Measurements from ENCODE around the gene CISH. TPM values are rescaled to one million over a fixed set of nuclear protein-coding genes. Genes with fewer than 3 reads are reported as not detected.
A peak's percentile ranks its signal among the peaks of the same experiment; 100 is the strongest.

Gene CISH
- total and polyA plus RNA-seq, 9 of the 15 experiments (the other 6 are each of a cell fraction or from before 2014, with no cell fraction given): 1.7 to 47.7 (median 18.3) TPM

DNA sequence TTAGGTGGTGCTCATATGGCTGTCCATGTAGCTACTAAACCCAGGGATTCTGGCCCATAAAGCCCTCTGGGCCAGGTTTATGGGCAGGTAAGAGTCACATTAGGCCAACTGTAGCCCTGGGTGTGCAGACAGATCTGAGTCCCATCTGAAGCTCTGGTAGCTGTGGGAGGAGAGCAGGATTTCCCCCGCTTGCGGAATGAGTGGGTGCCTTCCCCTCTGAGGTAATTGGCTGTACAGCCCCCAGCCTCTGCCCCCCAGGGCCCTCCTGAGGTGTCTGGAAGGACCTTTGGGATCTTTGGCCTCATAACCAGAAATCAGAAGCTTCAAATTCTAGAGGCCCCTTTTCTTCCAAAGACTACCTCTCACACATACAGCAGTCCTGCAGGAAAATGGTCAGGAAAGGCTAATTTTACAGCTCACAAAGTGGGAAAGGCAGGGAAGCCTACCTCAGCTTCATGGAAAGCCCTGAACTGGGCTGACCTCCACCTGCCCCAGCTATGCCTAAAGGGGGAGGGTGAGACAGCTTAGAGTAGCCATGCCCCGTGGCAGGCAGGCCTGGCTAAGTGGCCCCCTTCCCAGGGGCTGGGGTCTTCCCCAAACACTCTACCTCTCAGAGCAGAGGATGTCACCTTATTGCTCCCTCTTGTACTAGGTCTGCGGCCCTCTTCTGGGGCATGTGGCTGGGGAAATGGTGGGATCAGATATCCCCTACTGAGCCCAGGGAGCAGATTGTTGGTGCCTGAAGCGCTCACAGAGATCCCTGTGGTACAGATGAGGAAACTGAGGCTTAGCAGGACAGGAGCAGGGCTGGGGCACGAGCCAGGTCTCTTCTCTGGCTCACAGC, 25.4 kb downstream of the CISH start:
- Histone ChIP-seq H3K4me1 (replicated peaks in 1 of 2; ENCODE audit: control insufficient read depth in 2 of 2, insufficient read depth in 2 of 2, low read length in 2 of 2) (peaks cover 32 to 33% of the 10 kb centered on the region in 2 experiments), H3K27me3 (ENCODE audit: control insufficient read depth in 2 of 2, insufficient read depth in 2 of 2, low read length in 2 of 2) (no peaks in the 10 kb centered on the region), H3K79me2 (ENCODE audit: control insufficient read depth, insufficient read depth, low read length) (no peaks in the 10 kb centered on the region), H3K27ac (ENCODE audit: extremely low read depth, low read depth, low read length) (peak overlapping the region; percentile 35; the same call in 1 of the 3 replicates), H3K9me1 (ENCODE audit: control insufficient read depth, insufficient read depth, low read length) (no peaks in the 10 kb centered on the region), H4K20me1 (replicated peaks; ENCODE audit: control insufficient read depth, insufficient read depth, low read length) (no peaks in the 10 kb centered on the region), H3K36me3 (ENCODE audit: control insufficient read depth, insufficient read depth, low read length) (peaks cover 25% of the 10 kb centered on the region; the same call in 2 of the 3 replicates), H3K4me2 (ENCODE audit: insufficient read depth, low read length) (no peak overlapping the region), H3K9ac (ENCODE audit: insufficient read depth in 1 of 2, low read depth in 2 of 2, low read length in 2 of 2) (peak overlapping the region; percentile 14 to 68; a peak in 2 of 4 replicates), H3K9me3 (replicated peaks; ENCODE audit: control insufficient read depth, insufficient read depth, low read depth, low read length) (no peaks in the 10 kb centered on the region), H3K4me3 (no peak overlapping the region), H2AFZ (ENCODE audit: low read depth, low read length) (no peak overlapping the region)
- peak; percentile 14; the same call in 1 of the 2 replicates for TF ChIP-seq L3MBTL2 (IDR thresholded peaks at IDR 0.05)
- TF ChIP-seq ZNF830 (CRISPR knock-in tag; IDR thresholded peaks at IDR 0.05): no peak
- ATAC-seq: no peak
- no TSS peak for BruUV-seq (replicated peaks)
- no peak for DNase-seq (ENCODE audit: extremely low read depth in 1 of 4, low spot score in 3 of 4)
- no peak for FAIRE-seq
- in situ Hi-C loops (cut with MboI) (no loop called here), intact Hi-C loops (cut with micrococcal nuclease) (no loop called here)
- CTCF ChIA-PET (ENCODE audit: low intra/inter-chr PET ratio): no interaction called here
- 78% methylated on average over 6 of the region's 6 CpGs for WGBS (ENCODE audit: insufficient coverage, low coverage, missing lambda C conversion rate)
- POLR2A ChIA-PET: interaction anchor here (0.6 to 2.3 kb wide), 7 partner anchors 8 to 1376 kb away, joined by 3 to 9 read pairs (median 5); partner anchors contain the start of gene HEMK1

DNA sequence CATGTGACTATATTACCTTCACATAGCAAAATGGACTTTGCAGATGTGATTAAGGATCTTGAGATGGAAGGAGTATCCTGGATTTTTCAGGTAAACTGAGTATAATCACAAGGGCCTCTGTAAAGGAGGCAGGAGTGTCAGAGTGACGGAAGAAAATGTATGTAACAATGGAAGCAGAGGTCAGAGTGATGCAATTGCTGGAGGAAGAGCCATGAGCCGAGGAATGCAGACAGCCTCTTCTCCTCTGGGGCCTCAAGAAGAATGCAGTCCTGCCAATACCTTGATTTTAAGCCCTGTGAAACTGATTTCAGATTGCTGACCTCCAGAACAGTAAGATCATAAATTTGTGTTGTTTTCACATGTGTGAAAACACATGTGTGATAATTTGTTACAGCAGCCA, 27.2 kb downstream of the CISH start:
- ChIA-PET CTCF (ENCODE audit: low intra/inter-chr PET ratio) (no interaction called here), POLR2A (interaction anchor here (0.9 kb wide), 1 partner anchor 20 kb away, joined by 4 read pairs; no protein-coding TSS in a partner anchor)
- WGBS (ENCODE audit: insufficient coverage, low coverage, missing lambda C conversion rate): 74% methylated on average over 2 of the region's 2 CpGs
- Histone ChIP-seq H3K4me2 (ENCODE audit: insufficient read depth, low read length) (no peak overlapping the region), H3K27me3 (ENCODE audit: control insufficient read depth in 2 of 2, insufficient read depth in 2 of 2, low read length in 2 of 2) (no peaks in the 10 kb centered on the region), H2AFZ (ENCODE audit: low read depth, low read length) (no peak overlapping the region), H3K27ac (ENCODE audit: extremely low read depth, low read depth, low read length) (no peak overlapping the region), H3K4me1 (replicated peaks in 1 of 2; ENCODE audit: control insufficient read depth in 2 of 2, insufficient read depth in 2 of 2, low read length in 2 of 2) (peaks cover 22 to 24% of the 10 kb centered on the region in 2 experiments), H3K9ac (ENCODE audit: insufficient read depth in 1 of 2, low read depth in 2 of 2, low read length in 2 of 2) (no peak overlapping the region), H3K36me3 (ENCODE audit: control insufficient read depth, insufficient read depth, low read length) (peaks cover 41% of the 10 kb centered on the region; the same call in 2 of the 3 replicates), H3K9me3 (replicated peaks; ENCODE audit: control insufficient read depth, insufficient read depth, low read depth, low read length) (no peaks in the 10 kb centered on the region), H3K79me2 (ENCODE audit: control insufficient read depth, insufficient read depth, low read length) (no peaks in the 10 kb centered on the region), H3K4me3 (no peak overlapping the region), H3K9me1 (ENCODE audit: control insufficient read depth, insufficient read depth, low read length) (no peaks in the 10 kb centered on the region), H4K20me1 (replicated peaks; ENCODE audit: control insufficient read depth, insufficient read depth, low read length) (no peaks in the 10 kb centered on the region)
- ATAC-seq: no peak
- intact Hi-C loops (cut with micrococcal nuclease) (no loop called here), in situ Hi-C loops (cut with MboI) (no loop called here)
- TF ChIP-seq ZNF780A (CRISPR knock-in tag; IDR thresholded peaks at IDR 0.05): no peak
- no peak for TF ChIP-seq CEBPG (CRISPR knock-in tag; IDR thresholded peaks at IDR 0.05)
- 0 out of 4 replicates have a peak, but pooled peaks of 1 of the 2 experiments have one; percentile 39 for TF ChIP-seq CEBPG (tag; conservative IDR thresholded peaks at IDR 0.05 in 1 of 2, IDR thresholded peaks at IDR 0.05 in 1 of 2)
- no peak for FAIRE-seq
- TSS peak; percentile 30 for BruUV-seq (replicated peaks)
- DNase-seq (ENCODE audit: extremely low read depth in 1 of 4, low spot score in 3 of 4): no peak

Measured in K562 (cell line).